ENCODE data around the gene TRMT11.

The TRMT11 gene

DNA sequence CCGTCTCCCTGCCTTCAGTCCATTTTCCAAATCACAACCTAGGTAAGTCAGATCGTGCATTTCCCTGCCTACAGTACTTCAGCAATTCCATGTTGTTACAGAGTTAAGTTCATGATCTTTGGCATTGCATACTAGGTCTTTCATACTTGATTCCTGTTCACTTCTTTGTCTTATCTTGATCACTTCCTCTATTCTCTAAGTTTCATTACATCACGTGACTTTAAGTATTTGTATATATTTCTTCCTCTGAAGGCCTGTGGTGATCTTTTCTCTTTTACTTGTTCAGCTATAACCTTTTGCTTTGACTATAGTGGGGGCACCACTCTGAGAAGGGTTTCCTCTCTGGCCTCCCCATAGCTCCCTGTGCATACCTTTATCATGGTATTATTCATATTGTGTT, 100.2 kb downstream of the TRMT11 start:
- ChIA-PET POLR2A (no interaction called here), CTCF (interaction anchor here (0.8 kb wide), 1 partner anchor 72 kb away, joined by 3 read pairs; no protein-coding TSS in a partner anchor)
- TF ChIP-seq ZNF324 (tag by site-specific recombination; IDR thresholded peaks at IDR 0.05): no peak
- no peak for TF ChIP-seq ZSCAN18 (tag by site-specific recombination; IDR thresholded peaks at IDR 0.05)
- TF ChIP-seq ZNF548 (tag by site-specific recombination; IDR thresholded peaks at IDR 0.05): no peak
- no peak for TF ChIP-seq ZNF639 (tag by site-specific recombination; IDR thresholded peaks at IDR 0.05)
- no peak for TF ChIP-seq ZNF707 (tag by site-specific recombination; IDR thresholded peaks at IDR 0.05)
- TF ChIP-seq, protein P1, sequence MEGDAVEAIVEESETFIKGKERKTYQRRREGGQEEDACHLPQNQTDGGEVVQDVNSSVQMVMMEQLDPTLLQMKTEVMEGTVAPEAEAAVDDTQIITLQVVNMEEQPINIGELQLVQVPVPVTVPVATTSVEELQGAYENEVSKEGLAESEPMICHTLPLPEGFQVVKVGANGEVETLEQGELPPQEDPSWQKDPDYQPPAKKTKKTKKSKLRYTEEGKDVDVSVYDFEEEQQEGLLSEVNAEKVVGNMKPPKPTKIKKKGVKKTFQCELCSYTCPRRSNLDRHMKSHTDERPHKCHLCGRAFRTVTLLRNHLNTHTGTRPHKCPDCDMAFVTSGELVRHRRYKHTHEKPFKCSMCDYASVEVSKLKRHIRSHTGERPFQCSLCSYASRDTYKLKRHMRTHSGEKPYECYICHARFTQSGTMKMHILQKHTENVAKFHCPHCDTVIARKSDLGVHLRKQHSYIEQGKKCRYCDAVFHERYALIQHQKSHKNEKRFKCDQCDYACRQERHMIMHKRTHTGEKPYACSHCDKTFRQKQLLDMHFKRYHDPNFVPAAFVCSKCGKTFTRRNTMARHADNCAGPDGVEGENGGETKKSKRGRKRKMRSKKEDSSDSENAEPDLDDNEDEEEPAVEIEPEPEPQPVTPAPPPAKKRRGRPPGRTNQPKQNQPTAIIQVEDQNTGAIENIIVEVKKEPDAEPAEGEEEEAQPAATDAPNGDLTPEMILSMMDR (tag by site-specific recombination; IDR thresholded peaks at IDR 0.05): no peak
- no peak for TF ChIP-seq ZNF692 (tag by site-specific recombination; IDR thresholded peaks at IDR 0.05)
- TF ChIP-seq ZNF221 (tag by site-specific recombination; IDR thresholded peaks at IDR 0.05; ENCODE audit: borderline replicate concordance): no peak
- no peak for TF ChIP-seq ZNF132 (tag by site-specific recombination; IDR thresholded peaks at IDR 0.05; ENCODE audit: borderline replicate concordance)
- TF ChIP-seq EGR2 (tag by site-specific recombination; IDR thresholded peaks at IDR 0.05; ENCODE audit: low read depth): no peak
- TF ChIP-seq, protein P2, sequence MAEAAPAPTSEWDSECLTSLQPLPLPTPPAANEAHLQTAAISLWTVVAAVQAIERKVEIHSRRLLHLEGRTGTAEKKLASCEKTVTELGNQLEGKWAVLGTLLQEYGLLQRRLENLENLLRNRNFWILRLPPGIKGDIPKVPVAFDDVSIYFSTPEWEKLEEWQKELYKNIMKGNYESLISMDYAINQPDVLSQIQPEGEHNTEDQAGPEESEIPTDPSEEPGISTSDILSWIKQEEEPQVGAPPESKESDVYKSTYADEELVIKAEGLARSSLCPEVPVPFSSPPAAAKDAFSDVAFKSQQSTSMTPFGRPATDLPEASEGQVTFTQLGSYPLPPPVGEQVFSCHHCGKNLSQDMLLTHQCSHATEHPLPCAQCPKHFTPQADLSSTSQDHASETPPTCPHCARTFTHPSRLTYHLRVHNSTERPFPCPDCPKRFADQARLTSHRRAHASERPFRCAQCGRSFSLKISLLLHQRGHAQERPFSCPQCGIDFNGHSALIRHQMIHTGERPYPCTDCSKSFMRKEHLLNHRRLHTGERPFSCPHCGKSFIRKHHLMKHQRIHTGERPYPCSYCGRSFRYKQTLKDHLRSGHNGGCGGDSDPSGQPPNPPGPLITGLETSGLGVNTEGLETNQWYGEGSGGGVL (tag by site-specific recombination; IDR thresholded peaks at IDR 0.05): no peak
- no peak for TF ChIP-seq ZNF280D (tag by site-specific recombination; IDR thresholded peaks at IDR 0.05)
- TF ChIP-seq ZNF658 (tag by site-specific recombination; IDR thresholded peaks at IDR 0.05): no peak
- TF ChIP-seq ZNF626 (tag by site-specific recombination; IDR thresholded peaks at IDR 0.05): no peak
- no peak for TF ChIP-seq ZNF350 (tag by site-specific recombination; IDR thresholded peaks at IDR 0.05)

More for the DNA sequence above, 100.2 kb downstream of the TRMT11 start:
- H3K9me3 ChIP-seq (ENCODE audit: control insufficient read depth, insufficient read depth, low read depth, low read length): no peaks in the 10 kb centered on the region
- H3K4me3 ChIP-seq (ENCODE audit: low read depth, low read length): no peak overlapping the region
- no peaks in the 10 kb centered on the region for H3K36me3 ChIP-seq (ENCODE audit: control insufficient read depth in 2 of 2, insufficient read depth in 1 of 2, low read length in 2 of 2)
- no peak overlapping the region for H3K27ac ChIP-seq (ENCODE audit: extremely low read depth, low read depth, low read length)
- no peaks in the 10 kb centered on the region for H3K4me1 ChIP-seq (ENCODE audit: control insufficient read depth, insufficient read depth, low read length)
